ENCODE measurements around the gene PYY. TPM values are rescaled to one million over a fixed set of nuclear protein-coding genes. Genes with fewer than 3 reads are reported as not detected.

PYY gene
- total and polyA plus RNA-seq, 11 donors, result not detected

GRCh38 chr17:43938838-43939182, 14.9 kb downstream of the PYY start:
- ATAC-seq, result no peak
- H3K36me3 ChIP-seq, result no peaks in the 10 kb centered on the region
- DNase-seq, result no peak
- H3K27me3 ChIP-seq, result peaks cover 0 to 21% (median 9%) of the 10 kb centered on the region in 9 donors
- no peak overlapping the region for H3K27ac ChIP-seq
- intact Hi-C loops (cut with DNase I), result no loop called here
- no peak overlapping the region for H3K4me3 ChIP-seq
- peaks cover 0 to 9% (median 3%) of the 10 kb centered on the region in 12 donors for H3K4me1 ChIP-seq
- no peak for TF ChIP-seq CTCF (IDR thresholded peaks at IDR 0.05)
- no peak for TF ChIP-seq POLR2A (IDR thresholded peaks at IDR 0.05)
- no peaks in the 10 kb centered on the region for H3K9me3 ChIP-seq
- 60 to 80% (median 76%) methylated on average over 5 to 6 of the region's 6 CpGs for WGBS, 4 donors

DNA sequence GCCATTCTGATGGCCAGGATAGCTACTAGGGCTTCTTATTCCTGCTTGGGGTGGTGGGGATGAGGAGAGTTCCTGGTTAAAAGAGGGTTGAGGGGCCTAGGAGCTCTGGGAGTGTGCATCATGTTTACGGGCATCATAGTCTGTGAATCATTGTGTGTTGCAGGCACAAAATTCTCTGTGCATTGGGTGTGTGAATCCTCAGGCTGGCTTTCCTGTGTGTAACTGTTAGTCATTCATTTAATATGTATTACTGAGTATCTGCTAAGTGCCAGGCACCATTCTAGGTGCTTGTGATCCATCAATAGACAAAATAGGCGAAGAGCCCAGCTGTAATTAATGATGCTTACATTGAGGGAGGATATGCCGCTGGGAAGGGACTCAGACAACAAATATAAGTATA, 17.3 kb downstream of the PYY start:
- WGBS, 4 donors, result 82 to 97% (median 94%) methylated on average over 3 of the region's 3 CpGs

DNA sequence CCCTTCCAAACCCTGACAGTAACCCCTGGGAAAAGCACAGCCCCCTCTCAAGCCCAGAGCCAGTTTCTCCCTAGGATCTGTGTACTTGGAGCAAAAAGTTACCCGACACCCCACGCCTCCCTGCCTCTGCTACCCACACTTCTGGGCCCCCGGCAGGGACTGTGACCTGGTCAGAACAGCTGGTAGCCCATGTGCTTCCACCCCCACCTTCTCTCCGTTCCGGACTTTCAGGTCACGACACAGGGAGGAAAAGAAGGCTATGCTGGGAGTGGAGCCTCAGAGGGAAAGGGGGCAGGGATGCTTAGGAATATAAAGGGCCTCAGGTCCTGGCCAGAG, 17.8 kb downstream of the PYY start:
- DNase-seq (peak in 1 of 5 donors; percentile 28), ATAC-seq (no peak)
- intact Hi-C loops (cut with DNase I), result no loop called here
- no peak for TF ChIP-seq POLR2A (IDR thresholded peaks at IDR 0.05)
- no peak for TF ChIP-seq CTCF (IDR thresholded peaks at IDR 0.05)
- Histone ChIP-seq H3K27me3 (peaks cover 0 to 22% (median 9%) of the 10 kb centered on the region in 9 donors), H3K36me3 (no peaks in the 10 kb centered on the region), H3K4me3 (no peak overlapping the region), H3K9me3 (no peaks in the 10 kb centered on the region), H3K4me1 (peaks cover 0 to 8% (median 3%) of the 10 kb centered on the region in 12 donors), H3K27ac (no peak overlapping the region)
- WGBS, 4 donors, result 80 to 88% (median 82%) methylated on average over 6 of the region's 6 CpGs

More for the DNA sequence above, 17.3 kb downstream of the PYY start:
- TF ChIP-seq POLR2A (IDR thresholded peaks at IDR 0.05), result no peak
- TF ChIP-seq CTCF (IDR thresholded peaks at IDR 0.05), result no peak
- ATAC-seq (no peak), DNase-seq (no peak)
- Histone ChIP-seq H3K4me3 (no peak overlapping the region), H3K27ac (no peak overlapping the region), H3K9me3 (no peaks in the 10 kb centered on the region), H3K4me1 (peaks cover 0 to 8% (median 3%) of the 10 kb centered on the region in 12 donors), H3K36me3 (no peaks in the 10 kb centered on the region), H3K27me3 (peaks cover 0 to 22% (median 9%) of the 10 kb centered on the region in 9 donors)
- intact Hi-C loops (cut with DNase I), result no loop called here

DNA sequence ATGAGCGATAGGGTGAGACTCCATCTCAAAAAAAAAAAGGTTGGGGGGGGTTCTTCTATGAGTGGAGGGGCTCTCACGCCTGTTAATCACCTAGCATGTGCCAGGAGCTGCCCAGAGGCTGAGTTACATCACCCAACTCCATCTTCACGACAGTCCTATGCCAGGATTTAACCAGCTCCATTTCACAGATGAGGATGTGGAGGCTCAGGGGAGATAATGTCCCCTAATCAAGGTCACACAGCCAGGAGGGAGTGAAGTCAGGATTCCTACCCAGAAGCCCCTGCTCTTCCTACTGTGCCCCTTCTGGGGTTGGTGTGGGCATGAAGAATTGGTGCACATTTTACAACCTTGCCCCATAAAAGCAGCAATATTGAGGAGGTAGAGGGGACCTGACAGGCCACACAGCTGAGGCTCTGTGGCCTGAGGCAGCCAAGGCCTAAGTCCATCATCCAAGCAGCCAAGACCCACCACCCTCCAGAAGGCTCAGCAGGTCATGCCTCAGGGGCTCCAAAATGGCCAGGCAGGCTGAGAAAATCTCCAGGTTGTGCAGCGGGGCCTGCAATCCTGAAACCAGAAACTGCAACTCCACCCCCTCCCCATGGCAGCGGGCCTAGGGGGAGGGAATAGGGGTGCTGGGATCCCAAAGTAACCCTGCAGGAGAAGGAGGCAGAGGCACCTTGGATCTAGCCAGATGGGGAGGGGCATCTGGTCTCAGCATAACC, 18.4 kb downstream of the PYY start:
- WGBS, 4 donors, result 84 to 94% (median 85%) methylated on average over 5 of the region's 5 CpGs
- Histone ChIP-seq H3K4me3 (no peak overlapping the region), H3K4me1 (peaks cover 0 to 8% (median 3%) of the 10 kb centered on the region in 12 donors), H3K27ac (no peak overlapping the region), H3K27me3 (peaks cover 0 to 22% (median 9%) of the 10 kb centered on the region in 9 donors), H3K9me3 (no peaks in the 10 kb centered on the region), H3K36me3 (no peaks in the 10 kb centered on the region)
- DNase-seq (peak in 1 of 5 donors; percentile 17), ATAC-seq (no peak)
- no peak for TF ChIP-seq CTCF (IDR thresholded peaks at IDR 0.05)
- no peak for TF ChIP-seq POLR2A (IDR thresholded peaks at IDR 0.05)
- intact Hi-C loops (cut with DNase I), result no loop called here

Data from heart left ventricle (tissue), 16 donors.